ENCODE results near the gene SUFU. TPM values are rescaled to one million over a fixed set of nuclear protein-coding genes. Genes with fewer than 3 reads are reported as not detected.
A peak's percentile ranks its signal among the peaks of the same experiment; 100 is the strongest.

The SUFU gene
- total and polyA plus RNA-seq, 2 of the 13 experiments (the other 11 are each of a cell fraction or from before 2014, with no cell fraction given) = 2.9 to 5.5 TPM

- TF ChIP-seq SAP130 (CRISPR knock-in tag; IDR thresholded peaks at IDR 0.05; ENCODE audit: low read depth) (peak; percentile 62), RORA (CRISPR knock-in tag; IDR thresholded peaks at IDR 0.05) (no peak), HES4 (CRISPR knock-in tag; IDR thresholded peaks at IDR 0.05; ENCODE audit: borderline replicate concordance) (no peak), PRDM15 (CRISPR knock-in tag; IDR thresholded peaks at IDR 0.05) (no peak), CBX2 (IDR thresholded peaks at IDR 0.05; ENCODE audit: low read depth, low read length) (no peak), CBX2 (CRISPR knock-in tag; IDR thresholded peaks at IDR 0.05; ENCODE audit: low read depth) (no peak), ZNF780A (CRISPR knock-in tag; IDR thresholded peaks at IDR 0.05) (no peak), CENPBD1 (CRISPR knock-in tag; IDR thresholded peaks at IDR 0.05; ENCODE audit: borderline replicate concordance, low read depth) (no peak), RCOR2 (CRISPR knock-in tag; IDR thresholded peaks at IDR 0.05) (0 out of 2 replicates have a peak, but pooled peaks have one; percentile 51), REST (IDR thresholded peaks at IDR 0.05; ENCODE audit: borderline replicate concordance in 1 of 2, low read depth in 1 of 2, low read length in 2 of 2) (no peak), HOMEZ (CRISPR knock-in tag; IDR thresholded peaks at IDR 0.05; ENCODE audit: low read depth) (peak; percentile 56; the same call in 1 of the 2 replicates), ELK4 (CRISPR knock-in tag; IDR thresholded peaks at IDR 0.05; ENCODE audit: borderline replicate concordance) (no peak), DDIT3 (CRISPR knock-in tag; IDR thresholded peaks at IDR 0.05) (no peak)
- TF ChIP-seq, protein P1, sequence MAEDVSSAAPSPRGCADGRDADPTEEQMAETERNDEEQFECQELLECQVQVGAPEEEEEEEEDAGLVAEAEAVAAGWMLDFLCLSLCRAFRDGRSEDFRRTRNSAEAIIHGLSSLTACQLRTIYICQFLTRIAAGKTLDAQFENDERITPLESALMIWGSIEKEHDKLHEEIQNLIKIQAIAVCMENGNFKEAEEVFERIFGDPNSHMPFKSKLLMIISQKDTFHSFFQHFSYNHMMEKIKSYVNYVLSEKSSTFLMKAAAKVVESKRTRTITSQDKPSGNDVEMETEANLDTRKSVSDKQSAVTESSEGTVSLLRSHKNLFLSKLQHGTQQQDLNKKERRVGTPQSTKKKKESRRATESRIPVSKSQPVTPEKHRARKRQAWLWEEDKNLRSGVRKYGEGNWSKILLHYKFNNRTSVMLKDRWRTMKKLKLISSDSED (CRISPR knock-in tag; IDR thresholded peaks at IDR 0.05) = no peak
- TF ChIP-seq, protein P2, sequence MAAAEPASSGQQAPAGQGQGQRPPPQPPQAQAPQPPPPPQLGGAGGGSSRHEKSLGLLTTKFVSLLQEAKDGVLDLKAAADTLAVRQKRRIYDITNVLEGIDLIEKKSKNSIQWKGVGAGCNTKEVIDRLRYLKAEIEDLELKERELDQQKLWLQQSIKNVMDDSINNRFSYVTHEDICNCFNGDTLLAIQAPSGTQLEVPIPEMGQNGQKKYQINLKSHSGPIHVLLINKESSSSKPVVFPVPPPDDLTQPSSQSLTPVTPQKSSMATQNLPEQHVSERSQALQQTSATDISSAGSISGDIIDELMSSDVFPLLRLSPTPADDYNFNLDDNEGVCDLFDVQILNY (CRISPR knock-in tag; conservative IDR thresholded peaks at IDR 0.05) = no peak
Observed at GRCh38 chr10:102665904-102666509, 162.2 kb downstream of the SUFU start (continued).

All from HepG2 (cell line).